IMR-90 (cell line): ENCODE measurements around the gene GOSR1. TPM values are rescaled to one million over a fixed set of nuclear protein-coding genes. Genes with fewer than 3 reads are reported as not detected.
"Not testable (repeated sequence)": the region's sequence is repeated elsewhere in the genome, so short reads cannot be mapped to it uniquely, and the experiment has no call there.

ENCODE experiments used
- ATAC-seq: fragments of 200-7000 bp; cut with Tn5 transposase; 2 replicates; pipeline ENCODE4 v1.9.1; 2020; ENCODE audit warnings: low read depth, mild to moderate bottlenecking, moderate library complexity
- BruUV-seq: library from RNA; stranded (reverse); fragments of 400-500 nt; replicated peaks from 2 replicates; lab custom pipeline; 2021; lab: Mats Ljungman, UMichigan
- CTCF ChIA-PET: fragments of 300-600 bp; formaldehyde crosslinking; extraction: SDS; loops from one replicate; lab custom pipeline; 2021; ENCODE audit warnings: antibody characterized with exemption; lab: Yijun Ruan, JAX
- POLR2A ChIA-PET: fragments of 300-600 bp; sonication (Branson Sonifier 250); formaldehyde crosslinking; loops from one replicate; lab custom pipeline; 2022; ENCODE audit warnings: antibody characterized with exemption; ENCODE audit not compliant: unreplicated experiment; lab: Charles Lee
- DNase-seq: peaks from one replicate; pipeline ENCODE4 v3.0.0; 2013
- H2AFZ ChIP-seq: replicated peaks from 2 replicates; pipeline ENCODE3; 2013; ENCODE audit warnings: low read length, mild to moderate bottlenecking; ENCODE audit not compliant: poor library complexity
- H2AK5ac ChIP-seq: 2 replicates; pipeline ENCODE4 v1.6.1; 2013; ENCODE audit warnings: low read depth, low read length, inconsistent platforms
- H2AK9ac ChIP-seq: replicated peaks from 2 replicates; pipeline ENCODE3; 2013; ENCODE audit warnings: mild to moderate bottlenecking, low read depth, low read length, moderate library complexity; ENCODE audit not compliant: poor library complexity
- H2BK120ac ChIP-seq: 2 replicates; pipeline ENCODE4 v1.6.1; 2013; ENCODE audit warnings: low read depth, low read length, inconsistent platforms
- H2BK15ac ChIP-seq: 3 replicates; pipeline ENCODE4 v1.6.1; 2013; ENCODE audit warnings: low read depth, low read length, inconsistent platforms
- H2BK20ac ChIP-seq: 2 replicates; pipeline ENCODE4 v1.6.1; 2013; ENCODE audit warnings: low read depth, mild to moderate bottlenecking, inconsistent platforms, low read length, moderate library complexity
- H2BK5ac ChIP-seq: 2 replicates; pipeline ENCODE4 v1.6.1; 2013; ENCODE audit warnings: mild to moderate bottlenecking, low read depth, low read length, inconsistent platforms; ENCODE audit not compliant: poor library complexity, severe bottlenecking
- H3K14ac ChIP-seq: replicated peaks from 2 replicates; pipeline ENCODE4 v1.6.1; 2013; ENCODE audit warnings: low read depth, low read length, inconsistent platforms
- H3K18ac ChIP-seq: 2 replicates; pipeline ENCODE4 v1.6.1; 2013; ENCODE audit warnings: low read depth, low read length, control low read depth
- H3K23ac ChIP-seq: 2 replicates; pipeline ENCODE4 v1.6.1; 2013; ENCODE audit warnings: low read depth, low read length, inconsistent platforms
- H3K27ac ChIP-seq: 2 replicates; pipeline ENCODE4 v1.5.1; 2013; ENCODE audit warnings: mild to moderate bottlenecking, control low read depth, low read length; ENCODE audit not compliant: insufficient read depth
- H3K27me3 ChIP-seq: 2 replicates; pipeline ENCODE4 v1.6.1; 2013; ENCODE audit warnings: low read length; ENCODE audit not compliant: control insufficient read depth, insufficient read depth
- H3K36me3 ChIP-seq: 2 replicates; pipeline ENCODE4 v1.6.1; 2013; ENCODE audit warnings: low read length, mixed read lengths; ENCODE audit not compliant: control insufficient read depth, insufficient read depth
- H3K4ac ChIP-seq: 2 replicates; pipeline ENCODE4 v1.6.1; 2013; ENCODE audit warnings: low read depth, low read length, inconsistent platforms
- H3K4me1 ChIP-seq: 2 replicates; pipeline ENCODE4 v1.6.1; 2013; ENCODE audit warnings: low read length, mixed read lengths; ENCODE audit not compliant: control insufficient read depth, insufficient read depth
- H3K4me2 ChIP-seq: 2 replicates; pipeline ENCODE4 v1.6.1; 2013; ENCODE audit warnings: low read depth, mild to moderate bottlenecking, control low read depth, low read length, moderate library complexity
- H3K4me3 ChIP-seq: 2 replicates; pipeline ENCODE4 v1.5.1; 2013; ENCODE audit warnings: low read depth, mild to moderate bottlenecking, control low read depth, low read length, moderate library complexity; ENCODE audit not compliant: insufficient read depth
- H3K56ac ChIP-seq: 2 replicates; pipeline ENCODE4 v1.6.1; 2013; ENCODE audit warnings: low read length, inconsistent platforms; ENCODE audit not compliant: insufficient read depth; ENCODE audit errors: extremely low read depth
- H3K79me1 ChIP-seq, 2 experiments: 2 replicates each; pipeline ENCODE4 v1.6.1; 2013; ENCODE audit warnings: low read length in 2 of 2, inconsistent platforms in 1 of 2, low read depth in 1 of 2
- H3K9ac ChIP-seq: 2 replicates; pipeline ENCODE4 v1.6.1; 2013; ENCODE audit warnings: low read depth, low read length, control low read depth
- H3K9me1 ChIP-seq: 2 replicates; pipeline ENCODE4 v1.6.1; 2013; ENCODE audit warnings: low read length, inconsistent platforms; ENCODE audit not compliant: insufficient read depth
- H3K9me3 ChIP-seq: 2 replicates; pipeline ENCODE4 v1.6.1; 2013; ENCODE audit warnings: low read length; ENCODE audit not compliant: control insufficient read depth, insufficient read depth
- H4K20me1 ChIP-seq: 2 replicates; pipeline ENCODE4 v1.6.1; 2013; ENCODE audit warnings: low read length, inconsistent platforms; ENCODE audit not compliant: insufficient read depth
- H4K5ac ChIP-seq: 2 replicates; pipeline ENCODE4 v1.6.1; 2013; ENCODE audit warnings: mild to moderate bottlenecking, low read depth, low read length, control low read depth
- H4K8ac ChIP-seq, 2 experiments: 2 replicates each; pipeline ENCODE4 v1.6.1; 2013; ENCODE audit warnings: low read depth in 2 of 2, low read length in 2 of 2, control low read depth in 1 of 2, inconsistent platforms in 1 of 2
- H4K91ac ChIP-seq: 2 replicates; pipeline ENCODE4 v1.6.1; 2013; ENCODE audit warnings: low read depth, low read length, inconsistent platforms; ENCODE audit not compliant: insufficient read depth
- SMC3 ChIP-seq: fragments of 150-350 bp; IDR thresholded peaks from 2 replicates; pipeline ENCODE4 v1.6.1; 2016; ENCODE audit warnings: low read depth, mild to moderate bottlenecking, antibody characterized with exemption, low read length, moderate library complexity
- USF2 ChIP-seq: fragments of 150-350 bp; IDR thresholded peaks from 2 replicates; pipeline ENCODE4 v1.6.1; 2017; ENCODE audit warnings: mild to moderate bottlenecking, antibody characterized with exemption, low read length, low read depth
- WGBS, 2 experiments: methylation state at CpG; one replicate each; pipeline versions ENCODE4 v1.1.5 to v1.1.7; 2013; ENCODE audit warnings: missing lambda C conversion rate in 2 of 2; ENCODE audit not compliant: insufficient read length in 1 of 2; ENCODE audit errors: extremely low coverage in 2 of 2; 5-methylcytosine and 5-hydroxymethylcytosine counted together
- dilution Hi-C: fragments of 300-500 bp; cut with HindIII; formaldehyde crosslinking; loops from one replicate; pipeline ENCODE4 v1.14.3; 2018; ENCODE audit warnings: low sequenced_read_pairs; ENCODE audit not compliant: unreplicated experiment
- in situ Hi-C: fragments of 300-500 bp; cut with MboI; formaldehyde crosslinking; loops from 3 replicates; pipeline ENCODE4 v1.14.3; 2019; ENCODE audit warnings: low sequenced_read_pairs, inconsistent platforms, mixed read lengths
- intact Hi-C: fragments of 100-400 bp; cut with micrococcal nuclease; formaldehyde crosslinking; loops from 2 replicates; pipeline ENCODE4 v1.10.0; 2022
- polyA plus RNA-seq, 3 experiments: library from polyadenylated mRNA; depleted of rRNA; stranded (reverse); fragments of >200 nt; gene quantifications; 2 replicates each; pipeline ENCODE4 v1.2.3, GENCODE V29; 2012; ENCODE audit warnings: low replicate concordance in 1 of 3
- total RNA-seq: library from RNA; depleted of rRNA; stranded (reverse); fragments of >200 nt; gene quantifications from 2 replicates; pipeline ENCODE4 v1.2.3, GENCODE V29; 2012

The GOSR1 gene
- total and polyA plus RNA-seq, 2 of the 4 experiments (the other 2 are of a cell fraction): 21.2 to 47.5 TPM

GRCh38 chr17:30568117-30568430 is 90.9 kb downstream of the GOSR1 start (continued):
- TF ChIP-seq SMC3: no peak
- TF ChIP-seq USF2: no peak

GRCh38 chr17:30569531-30570175 is 92.4 kb downstream of the GOSR1 start:
- H2BK20ac ChIP-seq, POLR2A ChIA-PET: not testable (repeated sequence)

More at GRCh38 chr17:30569531-30570175, 92.4 kb downstream of the GOSR1 start:
- dilution Hi-C loops, DNase-seq, H2AK9ac ChIP-seq, in situ Hi-C loops, H3K36me3 ChIP-seq, H3K9me3 ChIP-seq, H3K18ac ChIP-seq, H3K4ac ChIP-seq, BruUV-seq, H2AK5ac ChIP-seq, H4K20me1 ChIP-seq, H3K4me2 ChIP-seq, H3K9me1 ChIP-seq, H3K4me1 ChIP-seq, intact Hi-C loops, H2BK15ac ChIP-seq, CTCF ChIA-PET, H3K14ac ChIP-seq, H2AFZ ChIP-seq, H3K27ac ChIP-seq, H4K5ac ChIP-seq, ATAC-seq, H2BK120ac ChIP-seq, H3K79me1 ChIP-seq, H2BK5ac ChIP-seq, H3K9ac ChIP-seq, H3K23ac ChIP-seq, H3K4me3 ChIP-seq, H3K56ac ChIP-seq, H4K8ac ChIP-seq, H4K91ac ChIP-seq: not testable (repeated sequence)
- H3K27me3 ChIP-seq: peaks cover 51% of the 10 kb centered on the region
- WGBS, 2 experiments: 100% methylated on average over 4 of the region's 12 CpGs; no CpG with 5 or more reads in 1 of the 2 experiments
